ENCODE results near the gene CHST7.

CHST7 gene

GRCh38 chrX:46573892-46574773 lies 568 bp downstream of the CHST7 start:
- no peak for DNase-seq

GRCh38 chrX:46574774-46575381 lies 1.3 kb downstream of the CHST7 start:
- no peak for DNase-seq

- DNase-seq = no peak
Measured at GRCh38 chrX:46575586-46575985, 2.0 kb downstream of the CHST7 start.

GRCh38 chrX:46575991-46576392 lies 2.4 kb downstream of the CHST7 start:
- no peak for DNase-seq

GRCh38 chrX:46576458-46576857 lies 2.9 kb downstream of the CHST7 start:
- no peak for DNase-seq

- DNase-seq = no peak
Measured at GRCh38 chrX:46577221-46578005, 3.8 kb downstream of the CHST7 start.

GRCh38 chrX:46579250-46579649 lies 5.7 kb downstream of the CHST7 start:
- no peak for DNase-seq

- no peak for DNase-seq
Measured at GRCh38 chrX:46580613-46581012, 7.0 kb downstream of the CHST7 start.

GRCh38 chrX:46582325-46582724 lies 8.8 kb downstream of the CHST7 start:
- no peak for DNase-seq

GRCh38 chrX:46582966-46583365 lies 9.4 kb downstream of the CHST7 start:
- DNase-seq = no peak

GRCh38 chrX:46584736-46585135 lies 11.2 kb downstream of the CHST7 start:
- DNase-seq = no peak

GRCh38 chrX:46587158-46587557 lies 13.6 kb downstream of the CHST7 start:
- DNase-seq = no peak

- DNase-seq = no peak
Measured at GRCh38 chrX:46587753-46588171, 14.2 kb downstream of the CHST7 start.

- DNase-seq = no peak
Measured at GRCh38 chrX:46588263-46588662, 14.7 kb downstream of the CHST7 start.

- DNase-seq = no peak
Measured at GRCh38 chrX:46589977-46590723, 16.6 kb downstream of the CHST7 start.

- no peak for DNase-seq
Measured at GRCh38 chrX:46595084-46595483, 21.5 kb downstream of the CHST7 start.

- no peak for DNase-seq
Measured at GRCh38 chrX:46597208-46597607, 23.6 kb downstream of the CHST7 start.

- DNase-seq = no peak
Measured at GRCh38 chrX:46597771-46598170, 24.2 kb downstream of the CHST7 start.

GRCh38 chrX:46599051-46599560 lies 25.5 kb downstream of the CHST7 start:
- DNase-seq = no peak

- no peak for DNase-seq
Measured at GRCh38 chrX:46601283-46601682, 27.7 kb downstream of the CHST7 start.

- no peak for DNase-seq
Measured at GRCh38 chrX:46602468-46603102, 29.0 kb downstream of the CHST7 start.

- no peak for DNase-seq
Measured at GRCh38 chrX:46607916-46608315, 34.4 kb downstream of the CHST7 start.

Measured in NCI-H524 treated with DMSO at 0.1 percent for 48 hours (cell line).